SK-N-SH (cell line): ENCODE measurements around the gene GPR137. TPM values are rescaled to one million over a fixed set of nuclear protein-coding genes. Genes with fewer than 3 reads are reported as not detected.

Source experiments
- CTCF ChIA-PET: fragments of 300-600, 350-600 bp; formaldehyde crosslinking; extraction: SDS; loops from one replicate; lab custom pipeline; 2021; lab: Yijun Ruan, JAX
- POLR2A ChIA-PET: fragments of 350-600 bp; sonication (Branson Sonifier 250); formaldehyde crosslinking; extraction: SDS; loops from one replicate; lab custom pipeline; 2020; ENCODE audit warnings: antibody characterized with exemption, inconsistent platforms; lab: Yijun Ruan, JAX
- DNase-seq: peaks from one replicate; pipeline ENCODE4 v3.0.0; 2012
- H2AFZ ChIP-seq: fragments of 200-600 bp; sonication (generic); 2 replicates; pipeline ENCODE4 v1.8.1; 2016; ENCODE audit warnings: antibody characterized with exemption, mild to moderate bottlenecking, low read depth
- H3F3A ChIP-seq: fragments of 200-600 bp; sonication (generic); replicated peaks from 2 replicates; pipeline ENCODE3; 2016; ENCODE audit warnings: antibody characterized with exemption, mild to moderate bottlenecking; ENCODE audit not compliant: insufficient read depth
- H3K27ac ChIP-seq, 2 experiments: fragments of 200-500 bp in 1 of 2; fragments of 200-600 bp in 1 of 2; sonication (Bioruptor generic) in 1 of 2; sonication (generic), shearing (Covaris generic) in 1 of 2; 2 replicates each; pipeline versions ENCODE4 v1.5.1 to v1.6.1; 2014 to 2016; ENCODE audit warnings: low read depth in 2 of 2, inconsistent platforms in 1 of 2, low read length in 1 of 2, mild to moderate bottlenecking in 1 of 2, mixed read lengths in 1 of 2
- H3K27me3 ChIP-seq: fragments of 200-600 bp; sonication (generic), shearing (Covaris generic); 2 replicates; pipeline ENCODE4 v1.6.1; 2016; ENCODE audit warnings: mixed run types; ENCODE audit not compliant: insufficient read depth
- H3K36me3 ChIP-seq, 2 experiments: fragments of 200-500 bp in 1 of 2; fragments of 200-600 bp in 1 of 2; sonication (Bioruptor generic) in 1 of 2; sonication (generic) in 1 of 2; replicated peaks in 1 of 2; 2 replicates each; pipeline versions ENCODE3 to v1.5.1; 2014 to 2016; ENCODE audit warnings: low read length in 1 of 2, mild to moderate bottlenecking in 1 of 2; ENCODE audit not compliant: insufficient read depth in 2 of 2, control insufficient read depth in 1 of 2
- H3K4me1 ChIP-seq, 2 experiments: fragments of 200-500 bp in 1 of 2; fragments of 200-600 bp in 1 of 2; sonication (Bioruptor generic) in 1 of 2; sonication (generic), shearing (Covaris generic) in 1 of 2; 2 replicates each; pipeline versions ENCODE4 v1.5.1 to v1.6.1; 2014 to 2016; ENCODE audit warnings: low read depth in 1 of 2, low read length in 1 of 2, mixed run types in 1 of 2; ENCODE audit not compliant: insufficient read depth in 2 of 2, control insufficient read depth in 1 of 2
- H3K4me2 ChIP-seq: fragments of 200-600 bp; sonication (generic), shearing (Covaris generic); 2 replicates; pipeline ENCODE4 v1.6.1; 2017; ENCODE audit warnings: mixed run types
- H3K4me3 ChIP-seq, 2 experiments: fragments of 200-500 bp in 1 of 2; fragments of 200-600 bp in 1 of 2; sonication (Bioruptor generic) in 1 of 2; sonication (generic), shearing (Covaris generic) in 1 of 2; 2 replicates each; pipeline versions ENCODE4 v1.5.1 to v1.8.1; 2014 to 2016; ENCODE audit warnings: low read depth in 2 of 2, inconsistent platforms in 1 of 2, low read length in 1 of 2, mild to moderate bottlenecking in 1 of 2, mixed read lengths in 1 of 2, moderate library complexity in 1 of 2
- H3K79me2 ChIP-seq: fragments of 200-600 bp; sonication (generic); 2 replicates; pipeline ENCODE4 v1.8.1; 2017; ENCODE audit warnings: mild to moderate bottlenecking; ENCODE audit not compliant: insufficient read depth
- H3K9ac ChIP-seq: fragments of 200-600 bp; sonication (generic); 2 replicates; pipeline ENCODE4 v1.6.1; 2017; ENCODE audit warnings: mixed run types
- H3K9me2 ChIP-seq: fragments of 200-600 bp; sonication (generic); 2 replicates; pipeline ENCODE4 v1.6.1; 2017; ENCODE audit warnings: mixed run types
- H3K9me3 ChIP-seq: fragments of 200-600 bp; sonication (generic); 2 replicates; pipeline ENCODE4 v1.6.1; 2017; ENCODE audit warnings: mixed run types, mild to moderate bottlenecking, moderate library complexity
- H4K20me1 ChIP-seq: fragments of 200-600 bp; sonication (generic); 2 replicates; pipeline ENCODE4 v1.6.1; 2017; ENCODE audit warnings: mild to moderate bottlenecking, mixed run types; ENCODE audit not compliant: insufficient read depth
- CHD2 ChIP-seq: fragments of 150-350 bp; IDR thresholded peaks from 2 replicates; pipeline ENCODE4 v1.6.1; 2018; ENCODE audit warnings: low read length; ENCODE audit not compliant: partially characterized antibody
- EP300 ChIP-seq, 2 experiments: IDR thresholded peaks; 2 replicates each; pipeline versions ENCODE4 v1.4.0 to v1.6.1; 2012; ENCODE audit warnings: borderline replicate concordance in 1 of 2, low read depth in 1 of 2, low read length in 1 of 2
- FOXJ3 ChIP-seq: sonication (generic); formaldehyde crosslinking; IDR thresholded peaks from 2 replicates; pipeline ENCODE4 v1.5.1; 2020; ENCODE audit warnings: mild to moderate bottlenecking, missing genetic modification reagents
- FOXM1 ChIP-seq: IDR thresholded peaks from 2 replicates; pipeline ENCODE4 v1.4.0; 2012; ENCODE audit warnings: low read depth, mild to moderate bottlenecking
- JUND ChIP-seq: IDR thresholded peaks from 2 replicates; pipeline ENCODE4 v1.4.0; 2012
- NRF1 ChIP-seq: IDR thresholded peaks from 2 replicates; pipeline ENCODE4 v1.6.1; 2012; ENCODE audit warnings: low read depth, mild to moderate bottlenecking, low read length
- POLR2AphosphoS5 ChIP-seq: IDR thresholded peaks from 2 replicates; pipeline ENCODE4 v1.6.1; 2012; ENCODE audit warnings: low read depth, low read length
- RAD21 ChIP-seq: IDR thresholded peaks from 2 replicates; pipeline ENCODE4 v1.6.1; 2012; ENCODE audit warnings: mild to moderate bottlenecking, low read length
- WGBS: methylation state at CpG from one replicate; pipeline ENCODE4 v1.1.6; 2017; ENCODE audit warnings: low lambda C conversion rate; 5-methylcytosine and 5-hydroxymethylcytosine counted together
- polyA plus RNA-seq, 3 experiments: library from polyadenylated mRNA; depleted of rRNA; stranded (reverse); fragments of >200 nt; gene quantifications; 2 replicates each; pipeline ENCODE4 v1.2.3, GENCODE V29; 2012
- TF ChIP-seq, protein P1 (sequence below): fragments of 200-600 bp; sonication (generic); IDR thresholded peaks from 2 replicates; pipeline ENCODE4 v1.6.1; 2017; ENCODE audit warnings: antibody characterized with exemption, mild to moderate bottlenecking, moderate library complexity
- TF ChIP-seq, protein P2 (sequence below): fragments of 150-350 bp; IDR thresholded peaks from 2 replicates; pipeline ENCODE4 v1.6.1; 2016; ENCODE audit warnings: mild to moderate bottlenecking, low read depth, low read length
- TF ChIP-seq, protein P3 (sequence below): IDR thresholded peaks from 2 replicates; pipeline ENCODE4 v1.4.0; 2012; ENCODE audit warnings: low read depth

Gene GPR137
- polyA plus RNA-seq, 1 of the 3 experiments (the other 2 are of a cell fraction), result 29.9 TPM

DNA sequence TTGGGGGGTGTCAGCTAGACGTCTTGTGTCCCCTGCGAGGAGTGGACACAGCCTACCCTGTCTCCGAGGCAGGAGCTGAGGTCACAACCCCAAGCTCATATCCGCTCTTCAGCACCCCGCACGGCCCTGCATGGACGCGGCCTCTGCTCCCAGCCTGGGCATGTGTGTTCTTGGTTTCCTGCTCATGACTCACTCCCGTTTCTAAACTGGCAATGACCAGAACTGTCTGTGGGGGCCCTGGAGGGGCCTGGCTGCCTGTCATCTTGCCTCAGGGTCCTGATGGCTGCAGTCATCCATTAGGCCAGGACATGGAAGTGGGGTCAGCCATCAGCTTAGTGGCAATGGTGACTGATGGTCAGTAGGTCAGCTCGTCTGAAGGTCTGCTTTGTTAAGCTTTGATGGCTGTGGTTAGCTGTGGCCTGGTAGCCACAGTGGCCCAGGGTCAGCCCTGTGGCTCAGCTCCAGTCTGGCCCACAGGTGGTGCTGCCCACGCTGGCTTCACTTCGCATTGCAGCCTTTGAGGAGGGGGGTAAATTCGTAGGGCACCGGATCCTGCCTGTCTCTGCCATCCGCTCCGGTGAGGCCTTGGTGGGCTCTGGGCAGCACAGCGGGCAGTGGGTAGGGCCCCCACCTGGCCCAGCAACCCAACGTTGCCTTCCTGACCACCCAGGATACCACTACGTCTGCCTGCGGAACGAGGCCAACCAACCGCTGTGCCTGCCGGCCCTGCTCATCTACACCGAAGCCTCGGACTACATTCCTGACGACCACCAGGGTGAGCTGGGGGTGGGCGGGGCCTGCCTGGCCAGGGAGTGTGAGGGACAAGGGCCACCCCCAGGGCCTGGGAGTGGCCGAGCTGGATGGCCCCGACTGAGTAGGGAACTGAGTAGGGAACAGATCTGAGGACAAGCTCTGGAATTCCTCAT, 22.4 kb upstream of the GPR137 start:
- DNase-seq, result peak; percentile 70
- Histone ChIP-seq H2AFZ (no peak overlapping the region), H3K9ac (no peak overlapping the region), H3K9me2 (no peaks in the 10 kb centered on the region), H3K4me3 (no peak overlapping the region), H3K27me3 (no peaks in the 10 kb centered on the region), H3K4me1 (peaks cover 3 to 47% of the 10 kb centered on the region in 2 experiments; a peak in 3 of 4 replicates), H3K9me3 (no peaks in the 10 kb centered on the region), H3F3A (peaks cover 5% of the 10 kb centered on the region), H4K20me1 (no peaks in the 10 kb centered on the region), H3K36me3 (peaks cover 27 to 39% of the 10 kb centered on the region in 2 experiments), H3K4me2 (peak overlapping the region; percentile 20; the same call in 1 of the 2 replicates), H3K27ac (peak overlapping the region; percentile 29 to 94; a peak in 3 of 4 replicates), H3K79me2 (no peaks in the 10 kb centered on the region; the same call in none of the 2 replicates)
- ChIA-PET POLR2A (interaction anchor here (1.2 to 2.8 kb wide), 5 partner anchors 8 to 26 kb away, joined by 3 to 41 read pairs (median 11); partner anchors contain the start of genes FKBP2, PLCB3 and PPP1R14B), CTCF (interaction anchor here (1.1 to 5.7 kb wide), 10 partner anchors 9 to 427 kb away, joined by 3 to 119 read pairs (median 10); partner anchors contain the start of genes PLCB3 and PPP1R14B)
- WGBS, result 75% methylated on average over 28 of the region's 29 CpGs
- TF ChIP-seq, protein P1, sequence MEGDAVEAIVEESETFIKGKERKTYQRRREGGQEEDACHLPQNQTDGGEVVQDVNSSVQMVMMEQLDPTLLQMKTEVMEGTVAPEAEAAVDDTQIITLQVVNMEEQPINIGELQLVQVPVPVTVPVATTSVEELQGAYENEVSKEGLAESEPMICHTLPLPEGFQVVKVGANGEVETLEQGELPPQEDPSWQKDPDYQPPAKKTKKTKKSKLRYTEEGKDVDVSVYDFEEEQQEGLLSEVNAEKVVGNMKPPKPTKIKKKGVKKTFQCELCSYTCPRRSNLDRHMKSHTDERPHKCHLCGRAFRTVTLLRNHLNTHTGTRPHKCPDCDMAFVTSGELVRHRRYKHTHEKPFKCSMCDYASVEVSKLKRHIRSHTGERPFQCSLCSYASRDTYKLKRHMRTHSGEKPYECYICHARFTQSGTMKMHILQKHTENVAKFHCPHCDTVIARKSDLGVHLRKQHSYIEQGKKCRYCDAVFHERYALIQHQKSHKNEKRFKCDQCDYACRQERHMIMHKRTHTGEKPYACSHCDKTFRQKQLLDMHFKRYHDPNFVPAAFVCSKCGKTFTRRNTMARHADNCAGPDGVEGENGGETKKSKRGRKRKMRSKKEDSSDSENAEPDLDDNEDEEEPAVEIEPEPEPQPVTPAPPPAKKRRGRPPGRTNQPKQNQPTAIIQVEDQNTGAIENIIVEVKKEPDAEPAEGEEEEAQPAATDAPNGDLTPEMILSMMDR, result peak; percentile 25; the same call in 1 of the 2 replicates
- TF ChIP-seq POLR2AphosphoS5 (no peak), NRF1 (no peak)

DNA sequence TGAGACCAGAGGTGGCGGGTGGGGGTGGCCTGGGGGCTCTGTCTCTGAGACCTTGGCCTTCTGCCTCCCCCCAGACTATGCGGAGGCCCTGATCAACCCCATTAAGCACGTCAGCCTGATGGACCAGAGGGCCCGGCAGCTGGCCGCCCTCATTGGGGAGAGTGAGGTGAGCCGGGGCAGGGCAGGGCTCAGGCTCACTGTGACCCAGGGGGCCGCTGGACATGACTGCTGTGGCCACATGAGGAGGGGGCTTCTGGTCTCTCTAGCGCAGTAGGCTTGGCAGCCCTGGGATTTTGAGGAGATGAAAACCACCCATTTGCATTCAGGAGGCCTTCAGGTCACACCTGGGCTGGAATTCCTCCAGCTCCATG, 21.7 kb upstream of the GPR137 start:
- Histone ChIP-seq H3K79me2 (no peaks in the 10 kb centered on the region; the same call in none of the 2 replicates), H3F3A (peaks cover 11% of the 10 kb centered on the region), H3K36me3 (peaks cover 27 to 32% of the 10 kb centered on the region in 2 experiments), H3K4me3 (no peak overlapping the region), H3K27ac (peak overlapping the region in 1 of 2 experiments; percentile 94; a peak in 2 of 4 replicates), H4K20me1 (no peaks in the 10 kb centered on the region), H3K4me1 (peaks cover 10 to 54% of the 10 kb centered on the region in 2 experiments; a peak in 3 of 4 replicates), H3K27me3 (no peaks in the 10 kb centered on the region), H2AFZ (no peak overlapping the region), H3K4me2 (no peak overlapping the region), H3K9ac (no peak overlapping the region), H3K9me3 (no peaks in the 10 kb centered on the region), H3K9me2 (no peaks in the 10 kb centered on the region)
- WGBS, result 93% methylated on average over 4 of the region's 8 CpGs
- CTCF ChIA-PET, result interaction anchor here (0.9 to 5.7 kb wide), 13 partner anchors 10 to 495 kb away, joined by 3 to 119 read pairs (median 5); partner anchors contain the start of genes NUDT22, PLCB3, PPP1R14B and TRPT1
- POLR2A ChIA-PET, result interaction anchor here (1.0 to 2.8 kb wide), 9 partner anchors 8 to 54 kb away, joined by 3 to 41 read pairs (median 5); partner anchors contain the start of genes FKBP2, NUDT22, PLCB3 and PPP1R14B
- no peak for DNase-seq
- TF ChIP-seq JUND (no peak), CHD2 (no peak), FOXJ3 (CRISPR knock-in tag) (0 out of 2 replicates have a peak, but pooled peaks have one; percentile 26), FOXM1 (no peak), EP300 (IDR thresholded peaks at IDR 0.05; ENCODE audit: borderline replicate concordance in 1 of 2, low read depth in 1 of 2, low read length in 1 of 2) (no peak), RAD21 (no peak)
- TF ChIP-seq, protein P2, sequence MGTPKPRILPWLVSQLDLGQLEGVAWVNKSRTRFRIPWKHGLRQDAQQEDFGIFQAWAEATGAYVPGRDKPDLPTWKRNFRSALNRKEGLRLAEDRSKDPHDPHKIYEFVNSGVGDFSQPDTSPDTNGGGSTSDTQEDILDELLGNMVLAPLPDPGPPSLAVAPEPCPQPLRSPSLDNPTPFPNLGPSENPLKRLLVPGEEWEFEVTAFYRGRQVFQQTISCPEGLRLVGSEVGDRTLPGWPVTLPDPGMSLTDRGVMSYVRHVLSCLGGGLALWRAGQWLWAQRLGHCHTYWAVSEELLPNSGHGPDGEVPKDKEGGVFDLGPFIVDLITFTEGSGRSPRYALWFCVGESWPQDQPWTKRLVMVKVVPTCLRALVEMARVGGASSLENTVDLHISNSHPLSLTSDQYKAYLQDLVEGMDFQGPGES, result no peak
- TF ChIP-seq, protein P3, sequence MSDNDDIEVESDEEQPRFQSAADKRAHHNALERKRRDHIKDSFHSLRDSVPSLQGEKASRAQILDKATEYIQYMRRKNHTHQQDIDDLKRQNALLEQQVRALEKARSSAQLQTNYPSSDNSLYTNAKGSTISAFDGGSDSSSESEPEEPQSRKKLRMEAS, result no peak
- TF ChIP-seq, protein P1, result no peak
